OCI-M1 (cell line): ENCODE measurements around the gene PDE6H.

Experiments used
- DNase-seq: peaks from one replicate; lab custom pipeline; 2025; lab: John Stamatoyannopoulos, UW

PDE6H gene

DNA sequence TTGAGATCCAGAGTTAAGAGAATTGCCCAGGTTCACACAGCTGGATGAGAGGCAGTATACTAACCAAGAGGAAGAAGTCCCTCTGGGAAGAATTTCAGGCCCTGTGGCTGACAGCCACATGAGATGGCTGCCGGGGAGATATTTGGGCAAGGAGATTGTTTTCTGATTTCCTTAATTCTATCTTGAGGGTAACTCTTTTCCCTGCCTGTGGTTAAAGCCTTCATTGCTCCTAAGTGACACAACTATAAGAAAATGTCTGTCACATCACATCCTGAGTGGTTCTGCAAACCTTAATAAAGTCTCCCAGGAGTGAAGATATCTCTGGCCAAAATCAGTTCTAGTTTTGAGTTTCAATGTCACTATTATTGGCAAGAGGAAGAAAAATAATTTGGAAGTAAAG lies 21.0 kb upstream of the PDE6H start:
- DNase-seq = no peak

GRCh38 chr12:14952299-14952921 lies 20.4 kb upstream of the PDE6H start:
- DNase-seq = peak; percentile 30

- DNase-seq = no peak
Observed at GRCh38 chr12:14953752-14954151, 19.1 kb upstream of the PDE6H start.

GRCh38 chr12:14954269-14954668 lies 18.6 kb upstream of the PDE6H start:
- no peak for DNase-seq

- peak; percentile 35 for DNase-seq
Observed at GRCh38 chr12:14956024-14956891, 16.6 kb upstream of the PDE6H start.

GRCh38 chr12:14956905-14957304 lies 15.9 kb upstream of the PDE6H start:
- DNase-seq = no peak

DNA sequence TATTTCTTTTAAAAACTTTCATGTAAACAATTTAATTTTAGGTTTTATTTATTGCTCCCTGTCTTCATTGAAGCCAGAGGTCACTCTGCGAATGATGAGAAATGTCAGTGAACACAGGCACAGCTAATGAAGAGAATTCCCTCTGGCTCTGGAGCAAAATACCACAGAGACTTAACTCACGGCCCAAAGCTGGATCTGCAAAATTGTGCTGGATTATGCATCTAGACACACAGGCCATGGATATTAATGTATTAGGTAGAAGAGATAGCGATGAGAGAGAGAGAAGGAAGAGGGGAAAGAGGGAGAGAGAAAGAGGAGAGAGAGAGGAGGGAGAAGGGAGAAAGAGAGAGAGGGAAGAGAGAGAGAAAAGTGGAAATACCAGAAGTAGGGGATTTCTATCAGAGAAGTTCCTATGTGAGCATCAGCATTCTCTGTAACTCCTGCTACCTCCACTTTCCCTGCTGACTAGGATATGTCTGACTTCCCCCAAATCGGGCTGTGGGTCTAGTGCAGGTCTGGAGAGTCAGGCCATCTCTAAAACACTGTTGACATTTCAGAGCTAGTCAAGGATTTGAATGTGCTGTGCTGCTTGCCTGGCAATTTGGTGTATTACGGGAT lies 15.2 kb upstream of the PDE6H start:
- DNase-seq = no peak

DNA sequence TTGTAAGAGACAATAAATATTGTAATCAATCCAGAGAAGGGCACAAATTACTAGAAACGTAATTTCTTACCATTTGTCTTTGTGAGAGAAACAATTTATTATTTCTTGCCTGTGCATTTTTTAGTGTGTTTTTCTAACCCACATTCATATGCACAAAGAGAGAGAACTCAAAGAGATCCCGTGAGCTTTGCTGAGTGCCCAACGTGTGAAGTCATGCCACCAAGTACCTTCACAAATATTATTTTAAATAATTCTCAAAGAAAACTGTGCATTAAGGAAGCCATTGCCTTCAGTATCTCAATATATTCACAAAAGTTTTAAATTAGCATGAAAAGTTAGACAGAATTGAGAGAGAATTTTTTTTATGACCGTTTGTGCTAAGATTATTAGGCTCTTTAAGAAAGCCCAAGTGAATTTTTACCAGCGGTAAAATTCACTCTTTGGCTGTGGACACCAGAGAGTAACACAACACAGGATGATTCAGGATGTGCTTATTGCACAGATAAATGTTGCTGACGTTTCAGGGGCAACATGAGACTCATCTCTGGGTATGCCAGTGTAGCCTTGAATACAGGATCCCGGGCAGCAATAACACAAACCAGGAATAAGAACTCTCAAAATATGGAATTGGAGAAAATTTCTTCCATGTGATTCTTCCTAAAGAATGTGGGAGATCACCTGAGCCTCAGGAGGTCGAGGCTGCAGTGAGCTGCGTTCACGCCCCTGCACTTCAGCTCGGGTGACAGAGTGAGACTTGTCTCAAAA lies 14.3 kb upstream of the PDE6H start:
- DNase-seq = no peak

DNA sequence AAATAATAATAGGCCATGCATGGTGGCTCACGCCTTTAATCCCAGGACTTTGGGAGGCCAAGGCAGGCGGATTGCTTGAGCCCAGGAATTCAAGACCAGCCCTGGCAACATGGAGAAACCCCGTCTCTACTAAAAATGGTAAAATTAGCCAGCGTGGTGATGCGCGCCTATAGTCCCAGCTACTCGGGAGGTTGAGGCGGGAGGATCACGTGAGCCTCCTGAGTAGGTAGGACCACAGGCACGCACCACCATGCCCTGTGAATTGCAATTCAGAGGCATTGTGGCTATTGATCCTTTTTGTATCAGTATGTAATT lies 13.8 kb upstream of the PDE6H start:
- DNase-seq = no peak

- peak; percentile 53 for DNase-seq
Observed at GRCh38 chr12:14959463-14959862, 13.4 kb upstream of the PDE6H start.

- peak; percentile 37 for DNase-seq
Observed at GRCh38 chr12:14959916-14960496, 12.8 kb upstream of the PDE6H start.

GRCh38 chr12:14960548-14961465 lies 12.0 kb upstream of the PDE6H start:
- peak; percentile 77 for DNase-seq

GRCh38 chr12:14961466-14962152 lies 11.2 kb upstream of the PDE6H start, which contains the start of gene ARHGDIB:
Gene ARHGDIB (minus strand): TSS chr12:14961601. CDS start chr12:14950712, 10,889 bp downstream.
- DNase-seq = peak; percentile 93

DNA sequence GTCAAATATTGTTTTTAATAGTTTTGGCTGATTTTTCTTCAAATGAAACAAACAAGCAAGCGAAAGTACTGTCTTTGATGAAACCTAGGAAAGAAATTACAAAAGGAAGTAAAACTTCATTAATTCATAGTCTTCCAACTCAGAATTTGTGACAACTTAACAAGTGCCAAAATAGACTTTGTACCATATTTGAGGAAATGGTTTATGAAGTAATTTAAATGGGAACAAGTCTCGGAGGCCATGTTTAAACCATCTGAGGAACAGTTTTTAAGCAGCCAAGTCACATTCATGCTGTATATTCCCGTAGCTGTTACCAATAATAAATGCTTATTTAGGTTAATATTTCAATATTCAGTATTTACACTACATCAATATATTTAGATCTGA lies 10.7 kb upstream of the PDE6H start:
- DNase-seq = peak; percentile 76

- no peak for DNase-seq
Observed at GRCh38 chr12:14962797-14963196, 10.0 kb upstream of the PDE6H start.

- no peak for DNase-seq
Observed at GRCh38 chr12:14963520-14963919, 9.3 kb upstream of the PDE6H start.

- no peak for DNase-seq
Observed at GRCh38 chr12:14964406-14964805, 8.4 kb upstream of the PDE6H start.

DNA sequence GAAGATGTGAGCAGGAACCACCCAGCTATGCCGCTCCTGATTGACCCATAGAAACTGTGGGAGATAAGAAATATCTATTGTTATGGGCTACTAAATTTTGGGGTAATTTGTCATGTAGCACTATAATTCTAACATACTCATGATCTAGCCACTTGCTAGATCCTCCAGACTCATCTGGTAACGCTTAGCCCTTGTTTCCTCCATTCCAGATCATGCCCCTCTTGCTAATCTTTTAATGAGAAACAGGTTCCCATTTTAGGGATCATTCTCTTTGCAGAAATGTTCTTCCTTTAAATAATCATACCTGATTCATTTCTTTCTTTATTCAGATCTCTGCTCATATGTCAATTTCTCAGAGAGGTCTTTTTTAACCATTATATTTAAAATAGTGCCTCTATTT lies 7.6 kb upstream of the PDE6H start:
- DNase-seq = no peak

DNA sequence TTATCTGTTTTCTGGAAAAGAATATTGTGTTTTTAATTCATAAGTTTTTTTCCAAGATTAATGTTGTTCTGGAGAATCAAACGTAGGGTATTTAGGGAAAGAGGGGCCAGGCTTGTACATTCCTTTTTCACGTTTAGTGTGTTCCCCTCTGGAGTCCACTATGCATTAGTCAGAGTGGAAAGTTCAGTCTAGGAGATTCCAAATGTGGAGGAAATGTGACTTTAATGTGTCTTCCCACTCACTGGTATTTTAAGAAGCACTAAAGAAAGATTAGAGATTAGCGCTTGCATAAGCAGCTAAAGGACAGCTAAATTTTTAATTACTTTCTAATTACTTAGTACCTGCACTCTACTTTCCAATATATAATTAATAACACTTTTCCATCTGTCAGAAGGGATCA lies 4.4 kb upstream of the PDE6H start:
- no peak for DNase-seq

- peak; percentile 65 for DNase-seq
Observed at GRCh38 chr12:14970473-14970872, 2.4 kb upstream of the PDE6H start.
